NCI-H460 (cell line): ENCODE measurements around the gene CEP152. TPM values are rescaled to one million over a fixed set of nuclear protein-coding genes. Genes with fewer than 3 reads are reported as not detected.

Source experiments
- DNase-seq: peaks from one replicate; pipeline ENCODE4 v3.0.0-alpha.2; 2016; ENCODE audit warnings: low read depth; ENCODE audit errors: extremely low read depth
- total RNA-seq: library from RNA; depleted of rRNA; stranded (reverse); fragments of >200 nt; shearing (Covaris generic); gene quantifications from 2 replicates; pipeline ENCODE4 v1.2.3, GENCODE V29; 2014

CEP152 gene
- total RNA-seq, 1 experiment from 2014 or later, result 12.5 TPM

DNA sequence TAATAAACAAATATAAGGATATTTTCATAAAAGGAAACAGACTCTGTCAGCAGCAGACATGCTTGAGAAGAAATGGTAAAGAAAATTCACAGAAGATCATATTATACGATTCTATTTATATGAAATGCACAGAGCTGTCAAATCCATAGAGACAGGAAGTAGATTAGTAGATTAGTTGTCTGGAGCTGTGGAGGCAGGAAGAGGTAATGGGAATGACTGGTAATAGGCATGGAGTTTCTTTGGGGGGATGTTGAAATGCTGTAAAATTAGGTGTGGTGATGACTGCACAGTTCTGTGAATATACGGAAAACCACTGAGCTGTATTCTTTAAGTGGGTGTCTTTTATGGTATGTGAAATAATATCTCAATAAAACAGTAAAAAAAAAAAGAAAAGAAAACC is 35.3 kb downstream of the CEP152 start:
- DNase-seq, result no peak

DNA sequence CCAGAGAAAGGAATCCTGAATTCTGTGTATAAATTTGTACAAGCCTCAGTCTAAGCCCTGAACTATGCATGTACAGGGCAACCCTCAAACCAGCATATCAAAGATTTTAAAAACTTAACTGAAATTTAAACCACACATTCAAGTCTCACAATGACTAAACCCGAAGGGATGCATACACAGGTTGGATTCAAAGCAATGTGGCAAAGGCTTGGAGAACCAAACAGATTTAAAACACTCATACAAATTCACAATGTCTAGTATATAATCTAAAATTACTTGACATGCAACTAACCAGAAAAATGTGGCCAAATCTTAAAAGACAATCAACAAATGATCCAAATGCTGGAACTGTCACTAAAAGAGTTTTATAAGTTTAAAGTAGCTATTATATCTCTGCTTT is 36.4 kb downstream of the CEP152 start:
- DNase-seq, result no peak

DNA sequence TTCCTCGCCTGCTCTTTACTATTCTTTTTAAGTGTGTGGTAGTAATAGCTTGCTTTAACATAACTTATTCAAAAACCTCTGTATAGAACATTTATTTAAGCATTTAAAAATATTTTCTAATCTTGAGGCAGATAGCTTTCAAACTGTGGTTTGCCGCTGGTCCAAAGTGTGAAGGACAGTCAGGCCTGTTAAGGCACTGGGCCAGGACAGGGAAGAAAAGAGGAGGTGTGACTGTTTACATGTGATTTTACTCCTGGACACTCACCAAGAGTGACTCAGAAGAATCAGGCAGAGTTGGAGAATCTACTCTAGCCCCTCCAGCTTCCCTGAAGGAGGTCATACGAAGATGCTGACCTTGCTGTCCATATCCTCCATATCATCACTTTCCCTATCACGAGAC is 44.7 kb downstream of the CEP152 start:
- DNase-seq, result no peak

DNA sequence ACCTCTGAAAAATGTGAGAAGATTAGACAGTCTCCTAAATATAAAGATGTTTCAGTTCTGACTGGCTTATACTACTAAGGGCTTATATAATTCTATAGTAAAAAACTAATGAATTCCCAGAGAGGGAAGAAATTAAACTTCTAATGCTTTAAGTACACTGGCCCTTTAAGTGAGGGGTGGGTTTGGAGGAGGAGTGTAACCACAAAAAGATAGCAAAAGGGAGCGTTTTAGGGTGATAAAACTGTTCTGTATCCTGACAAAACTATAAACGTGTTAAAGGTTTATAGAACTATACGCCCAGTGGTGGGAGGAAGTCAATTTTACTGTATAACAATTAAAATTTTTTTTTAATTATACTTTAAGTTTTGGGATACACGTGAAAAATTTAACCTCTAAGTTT is 45.8 kb downstream of the CEP152 start:
- DNase-seq, result no peak

DNA sequence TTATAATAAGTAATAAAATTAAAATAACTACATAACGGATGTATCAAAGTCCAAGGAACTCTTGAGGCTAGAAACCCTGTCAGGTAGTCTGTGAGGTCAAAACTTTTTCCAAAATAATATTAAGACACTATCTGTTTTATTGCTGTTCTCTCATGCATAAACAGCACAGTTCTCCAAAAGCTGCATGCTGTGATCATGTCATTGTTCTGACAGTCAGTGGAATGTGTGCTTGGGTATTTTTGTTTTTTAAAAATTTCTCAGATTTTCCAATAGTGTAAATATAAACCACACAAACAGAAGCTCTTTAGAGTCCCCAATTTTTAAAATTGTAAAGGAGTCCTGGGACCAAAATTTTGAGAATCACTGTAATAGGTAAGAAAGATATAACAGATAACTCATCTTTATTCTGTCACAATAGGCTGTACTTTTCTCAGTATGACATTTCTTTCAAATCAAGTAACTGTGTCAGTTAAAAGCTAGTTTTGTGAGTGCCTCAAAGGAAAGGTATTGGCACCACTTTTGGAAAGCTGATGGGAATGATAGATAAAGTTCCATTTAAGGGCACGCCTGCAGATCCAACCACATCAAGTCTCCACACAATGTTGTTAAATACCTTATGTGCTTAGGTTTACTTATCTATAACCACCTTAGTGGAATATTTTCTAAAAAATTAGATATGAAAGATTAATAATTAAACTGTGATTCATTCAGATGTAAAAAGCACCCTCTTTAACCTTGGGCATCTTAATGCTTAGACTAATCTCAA is 49.3 kb downstream of the CEP152 start:
- no peak for DNase-seq

DNA sequence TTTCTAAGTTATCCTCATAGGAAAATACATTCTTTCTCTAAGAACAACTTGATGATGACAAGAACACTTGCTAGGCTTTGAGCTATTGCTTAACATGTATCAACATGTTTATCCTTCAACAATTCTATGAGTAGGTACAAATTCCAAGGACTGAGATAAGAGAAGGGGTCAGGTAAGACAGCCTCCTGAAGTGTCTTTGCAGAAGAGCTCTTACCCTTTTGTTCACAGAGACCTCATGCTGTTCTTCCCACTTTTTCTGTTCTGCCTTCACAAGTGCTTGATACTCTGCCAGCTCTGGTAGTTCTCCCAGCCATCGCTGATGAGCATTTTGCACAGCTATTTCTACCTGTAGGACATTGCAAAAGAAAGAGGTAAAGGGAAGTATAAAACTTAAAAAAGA is 50.9 kb downstream of the CEP152 start:
- no peak for DNase-seq

DNA sequence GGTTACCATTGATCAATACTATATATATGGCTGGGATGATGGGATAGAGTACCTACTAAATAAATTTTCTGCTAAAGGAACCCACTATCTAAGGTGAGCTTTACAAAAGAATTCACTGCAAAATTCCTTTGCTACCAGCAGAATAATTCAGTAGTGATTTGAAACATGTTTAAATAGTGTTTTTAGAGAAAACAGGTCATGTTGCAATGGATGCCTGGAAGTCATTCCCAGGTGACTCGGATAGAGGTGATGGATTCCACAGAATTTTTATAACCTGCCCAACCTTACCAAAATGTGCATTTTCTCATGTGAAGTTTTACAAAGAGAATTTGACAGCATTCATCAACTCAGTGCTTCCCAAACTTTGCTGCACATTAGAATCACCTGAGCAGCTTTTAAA is 53.2 kb downstream of the CEP152 start:
- no peak for DNase-seq

DNA sequence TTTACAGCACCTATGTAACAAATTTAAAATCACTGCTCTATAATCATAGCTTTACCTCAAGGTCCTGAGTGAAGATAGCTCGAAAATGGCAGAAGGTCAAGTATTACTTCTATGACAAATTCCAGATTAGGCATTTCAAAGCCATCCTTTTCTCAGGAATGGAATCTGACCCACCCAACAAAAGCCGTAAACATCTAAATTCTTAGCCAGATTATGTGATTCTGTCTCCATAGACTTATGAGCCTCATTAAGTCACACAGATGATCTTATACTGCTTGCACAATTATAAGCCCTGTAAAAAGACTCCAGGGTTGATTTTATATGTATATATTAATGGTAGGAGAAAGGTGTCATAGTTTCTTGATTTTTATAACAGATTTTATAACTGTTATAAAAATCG is 56.9 kb downstream of the CEP152 start:
- peak; percentile 33 for DNase-seq

DNA sequence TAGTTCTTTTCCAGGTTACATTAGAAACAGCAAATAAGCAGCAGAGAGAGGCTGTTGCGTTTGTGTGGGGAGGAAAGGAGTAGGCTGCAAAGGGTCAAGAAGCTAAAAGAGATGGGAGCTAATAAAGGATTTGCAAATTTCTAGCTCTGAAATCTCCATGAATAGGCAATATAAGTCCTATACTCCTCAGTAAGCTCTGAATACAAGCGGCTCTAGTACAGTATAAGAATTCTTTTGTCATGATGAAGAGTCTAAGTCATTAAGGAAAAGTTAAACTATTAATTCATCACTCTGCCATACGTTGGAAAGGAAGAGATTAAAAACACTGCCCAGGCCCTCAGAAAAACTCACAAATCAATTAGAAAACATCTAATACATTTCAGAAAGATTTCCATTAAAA is 59.3 kb downstream of the CEP152 start:
- DNase-seq, result no peak

DNA sequence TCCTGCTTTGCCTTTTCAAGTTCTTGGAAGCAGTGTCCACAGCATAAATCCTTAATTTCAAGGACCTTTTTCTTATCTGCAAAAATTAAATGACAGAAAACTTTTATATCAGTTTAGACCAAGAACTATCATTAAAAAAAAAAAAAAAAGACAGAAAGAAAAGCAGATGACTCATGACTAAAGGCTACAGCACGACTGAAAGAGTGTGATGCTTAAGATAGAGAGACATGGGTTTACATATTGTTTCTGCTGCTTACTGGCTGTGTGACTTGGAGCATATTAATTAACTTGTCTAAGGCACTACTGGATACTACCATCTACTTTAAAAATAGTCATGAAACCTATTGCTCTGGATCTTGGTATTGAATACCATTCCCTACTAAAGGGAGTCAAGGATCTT is 62.3 kb downstream of the CEP152 start:
- DNase-seq, result no peak

DNA sequence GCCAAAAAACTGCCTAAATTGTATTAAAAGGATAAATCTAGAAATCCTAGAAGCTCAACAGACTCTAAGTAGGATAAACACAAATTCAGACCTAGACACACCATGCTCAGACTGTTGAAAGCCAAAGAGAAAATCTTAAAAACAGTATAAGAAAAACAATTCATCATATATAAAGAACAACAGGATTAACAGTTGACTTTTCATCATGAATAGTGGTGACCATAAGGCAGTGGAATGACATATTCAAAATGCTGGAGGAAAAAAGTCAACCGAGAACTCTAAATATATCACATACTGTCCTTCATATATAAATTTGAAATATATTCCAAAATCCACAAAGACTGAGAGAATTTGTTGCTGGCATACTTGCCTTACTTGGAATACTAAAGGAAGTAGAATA is 77.3 kb downstream of the CEP152 start:
- no peak for DNase-seq

DNA sequence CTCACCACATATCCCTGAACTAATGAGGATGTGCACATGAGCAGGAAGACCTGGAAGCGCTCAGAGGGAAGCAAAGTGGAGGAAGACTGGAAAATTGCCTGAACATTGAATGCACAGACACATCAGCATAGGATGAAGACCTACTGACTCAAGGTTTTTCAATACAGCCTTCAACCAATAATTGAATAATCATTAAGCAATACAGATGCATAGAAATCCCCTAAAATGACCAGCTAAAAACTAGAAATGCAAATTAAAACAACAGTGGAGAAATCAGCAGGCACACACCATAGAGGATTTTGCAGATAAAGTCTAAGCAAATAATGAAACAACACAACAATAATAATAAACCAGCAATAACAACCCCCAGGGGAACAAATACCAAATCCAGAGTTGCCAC is 80.4 kb downstream of the CEP152 start:
- no peak for DNase-seq

DNA sequence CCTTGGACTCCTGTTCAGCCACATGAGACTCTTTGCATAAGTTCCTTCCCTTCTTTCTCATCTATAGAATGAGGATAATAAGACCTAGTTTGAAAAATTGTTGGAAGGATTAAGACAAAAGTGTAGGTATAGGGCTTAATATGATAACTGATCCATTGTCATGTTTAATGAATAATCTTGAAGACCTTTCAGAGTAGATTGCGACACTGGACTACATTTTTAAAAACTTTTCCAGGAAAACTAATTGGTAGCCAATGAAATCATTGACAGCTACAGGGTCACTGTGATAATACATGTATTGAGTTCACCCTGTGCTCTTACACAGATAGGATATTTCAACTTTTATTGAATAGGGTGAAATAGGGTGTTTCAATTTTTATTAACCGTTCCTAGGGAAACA is 86.9 kb downstream of the CEP152 start:
- DNase-seq, result no peak

DNA sequence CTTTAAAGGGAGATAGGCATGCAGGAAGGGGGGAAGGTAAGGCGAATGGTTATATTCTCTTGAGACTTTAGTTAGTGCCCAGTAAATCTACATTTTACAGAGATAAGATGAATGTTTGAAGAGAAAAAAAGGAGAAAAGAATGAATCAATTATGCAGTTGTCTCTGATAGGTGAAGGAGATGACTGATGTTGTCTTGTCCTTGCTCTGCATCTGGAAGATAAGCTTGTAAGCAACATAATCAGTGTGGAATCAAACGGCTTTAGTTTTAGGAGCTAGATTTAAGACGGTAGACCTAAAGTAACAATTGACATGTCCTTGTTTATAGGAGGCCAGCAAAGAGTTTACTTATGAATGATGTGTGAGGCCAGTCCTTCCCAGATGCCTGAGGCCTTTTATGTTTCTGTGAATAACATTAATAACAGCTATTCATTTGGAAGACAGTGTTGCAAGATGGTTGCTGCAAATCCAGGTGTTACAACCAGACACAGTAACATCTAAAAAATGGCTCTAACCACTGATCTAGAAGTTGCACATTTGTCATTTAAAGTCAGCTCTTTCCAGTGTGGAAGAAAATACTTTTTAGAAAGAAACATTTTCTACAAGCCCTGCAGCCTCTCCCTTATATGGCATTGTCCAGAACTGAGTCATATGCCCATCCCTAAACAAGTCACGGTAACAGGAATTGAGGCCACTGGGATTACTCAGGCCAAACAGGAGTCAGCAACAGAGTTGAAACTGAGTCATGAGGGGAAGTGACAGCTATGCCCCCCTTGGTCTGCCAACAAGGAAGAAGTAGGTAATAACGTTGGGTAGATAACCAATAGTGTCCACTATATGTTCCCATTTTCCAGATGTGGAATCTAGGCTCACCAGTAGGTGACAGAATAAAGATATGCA is 87.9 kb downstream of the CEP152 start:
- peak; percentile 59 for DNase-seq

DNA sequence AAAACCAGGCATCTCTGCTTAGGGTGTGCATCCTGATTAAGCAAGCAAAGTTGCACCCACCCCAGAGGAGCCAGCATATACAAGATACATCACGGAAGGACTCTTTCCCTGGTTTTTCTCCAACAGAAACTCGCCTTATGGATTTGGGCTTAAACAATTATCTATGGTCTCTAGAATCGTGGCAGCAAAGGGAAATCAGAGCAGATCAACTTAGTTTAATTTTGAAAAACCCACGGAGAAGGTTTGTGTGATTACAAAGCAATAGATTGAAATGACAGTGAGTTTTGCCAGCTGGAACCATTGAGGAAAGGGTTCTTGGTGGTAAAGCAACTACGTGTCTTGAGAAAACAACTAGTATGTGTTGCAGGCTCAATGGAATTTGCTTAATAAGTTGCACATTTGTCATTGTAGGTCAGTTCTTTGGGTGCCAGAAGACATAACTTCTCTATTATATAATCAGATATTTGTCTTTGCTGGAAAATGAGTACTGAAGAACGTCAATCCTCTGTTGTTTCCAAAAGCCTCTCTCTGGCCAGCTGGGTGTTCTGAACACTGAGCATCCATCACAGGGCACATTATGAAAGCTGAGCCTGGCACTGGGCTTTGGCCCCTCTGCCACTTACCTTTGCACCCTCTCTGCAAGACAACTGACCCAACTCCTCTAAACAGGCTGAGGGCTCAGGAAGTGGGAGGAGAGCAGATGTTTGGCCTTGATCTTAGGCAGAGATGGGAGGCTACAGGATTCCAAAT is 89.6 kb downstream of the CEP152 start:
- no peak for DNase-seq

DNA sequence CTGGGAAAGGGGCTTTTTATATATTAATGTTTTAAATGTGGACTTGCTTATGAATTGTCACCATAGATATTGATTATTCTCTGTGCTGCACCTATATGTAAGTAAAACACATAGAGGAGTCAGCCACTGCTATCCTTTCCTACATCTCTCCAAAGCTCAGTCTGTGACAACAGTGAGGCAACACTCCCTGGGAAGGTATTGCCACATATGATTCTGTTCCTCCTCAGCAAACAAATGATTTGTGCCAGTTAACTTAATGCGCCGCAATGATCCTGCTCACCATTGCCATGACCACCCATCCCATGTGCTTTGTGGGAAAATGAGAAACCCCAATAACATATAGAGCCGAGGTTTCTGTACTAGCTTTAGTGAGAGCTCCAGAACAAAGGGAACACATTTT is 90.2 kb downstream of the CEP152 start:
- no peak for DNase-seq

DNA sequence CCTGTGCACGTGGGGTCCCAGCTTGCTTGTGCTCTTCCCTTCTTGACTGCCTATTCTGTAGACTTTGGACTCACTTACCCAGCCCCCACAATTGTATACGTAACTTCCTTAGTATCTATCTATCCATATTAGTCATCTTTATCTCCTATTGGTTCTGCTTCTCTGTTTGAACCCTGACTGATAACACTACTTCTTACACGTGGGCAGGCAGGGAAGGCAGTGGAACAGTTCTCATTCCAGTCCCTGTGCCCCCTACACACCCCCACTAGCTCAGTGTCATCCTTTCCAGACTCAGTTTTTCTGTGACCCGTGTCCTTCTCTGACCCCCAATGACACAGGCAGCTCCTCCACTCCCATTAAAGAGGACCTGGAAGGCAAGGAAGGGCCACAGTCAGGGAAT is 91.2 kb downstream of the CEP152 start:
- no peak for DNase-seq

DNA sequence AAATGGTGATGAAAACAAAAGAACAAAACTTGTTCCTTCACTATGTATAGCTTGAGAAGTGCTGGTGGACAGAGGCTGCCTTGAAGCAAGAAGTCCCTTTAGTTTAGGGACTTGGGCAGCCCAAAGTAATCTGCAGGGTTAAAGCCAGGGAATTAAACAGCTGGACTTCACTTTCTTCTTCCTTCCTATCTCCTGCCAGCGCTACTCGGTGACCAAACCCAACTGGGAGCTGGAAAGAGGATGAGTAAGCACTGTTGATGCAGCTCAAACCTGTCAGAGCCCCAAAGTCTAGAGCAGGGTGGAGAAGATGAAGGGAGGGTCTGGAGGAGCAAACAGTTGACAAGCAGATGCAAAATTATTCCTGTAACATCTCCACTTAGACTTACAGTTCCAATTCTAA is 92.2 kb downstream of the CEP152 start:
- DNase-seq, result no peak

DNA sequence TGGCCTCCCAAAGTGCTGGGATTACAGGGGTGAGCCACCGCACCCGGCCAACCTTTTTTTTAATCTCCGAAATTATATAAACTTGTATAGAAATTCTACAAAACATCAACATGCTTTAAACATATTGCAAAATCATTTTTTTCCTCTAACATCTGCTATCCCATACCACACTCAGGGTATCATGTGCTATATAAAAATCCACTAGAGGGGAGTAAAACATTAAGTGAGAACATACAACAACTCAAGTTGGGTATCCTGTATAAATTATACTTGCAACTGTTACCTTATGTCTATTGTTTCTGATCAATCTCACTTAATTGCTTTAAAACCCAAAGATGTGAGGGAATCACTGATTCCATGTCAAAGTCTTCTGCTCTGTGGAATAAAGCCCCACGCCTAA is 93.4 kb downstream of the CEP152 start:
- no peak for DNase-seq

DNA sequence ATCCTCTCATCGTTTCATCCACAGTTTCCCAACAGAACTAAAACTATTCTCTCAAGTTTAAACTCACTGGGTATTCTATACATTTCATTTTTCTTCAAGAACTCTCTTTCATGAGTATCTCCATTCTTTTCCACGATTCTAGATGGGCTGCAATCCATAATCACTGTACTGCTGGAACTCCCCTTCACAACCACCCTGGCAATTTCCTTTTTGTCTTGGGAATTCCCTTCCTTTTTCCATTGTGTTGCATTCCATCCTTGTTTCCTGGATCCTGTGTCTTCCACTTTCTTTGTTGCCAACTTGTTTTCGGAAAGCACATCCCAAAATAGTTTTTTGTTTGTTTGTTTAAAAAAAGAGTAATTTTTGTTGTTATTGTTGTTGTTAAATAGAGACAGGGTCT is 98.3 kb downstream of the CEP152 start:
- no peak for DNase-seq

DNA sequence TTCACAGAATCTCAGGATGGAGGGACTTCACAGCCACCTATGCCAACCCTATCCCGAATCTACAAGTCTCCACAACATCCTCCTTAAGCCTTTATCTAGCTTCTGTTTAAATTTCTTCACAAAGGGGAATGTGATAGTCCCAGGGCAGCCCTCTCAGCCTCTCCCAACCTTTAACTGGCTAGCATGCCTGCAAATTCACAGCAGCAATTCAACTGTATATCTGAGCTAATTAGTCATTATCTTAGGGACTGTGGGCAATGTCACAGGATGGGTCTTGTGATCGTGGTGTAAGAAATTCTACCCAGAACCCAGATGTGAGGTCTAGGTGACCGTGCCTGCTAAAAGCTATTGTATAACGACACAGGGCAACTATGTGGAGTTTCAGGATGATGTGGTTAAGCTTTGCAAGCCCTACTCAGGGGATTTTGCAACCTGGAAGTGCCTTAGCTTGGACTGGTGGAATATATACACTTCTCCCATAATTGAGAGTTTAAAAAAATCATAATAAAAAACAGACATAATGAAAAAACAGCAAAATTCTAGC is 99.8 kb downstream of the CEP152 start:
- no peak for DNase-seq
